ENCODE data around the gene ENGASE.

ENGASE gene

DNA sequence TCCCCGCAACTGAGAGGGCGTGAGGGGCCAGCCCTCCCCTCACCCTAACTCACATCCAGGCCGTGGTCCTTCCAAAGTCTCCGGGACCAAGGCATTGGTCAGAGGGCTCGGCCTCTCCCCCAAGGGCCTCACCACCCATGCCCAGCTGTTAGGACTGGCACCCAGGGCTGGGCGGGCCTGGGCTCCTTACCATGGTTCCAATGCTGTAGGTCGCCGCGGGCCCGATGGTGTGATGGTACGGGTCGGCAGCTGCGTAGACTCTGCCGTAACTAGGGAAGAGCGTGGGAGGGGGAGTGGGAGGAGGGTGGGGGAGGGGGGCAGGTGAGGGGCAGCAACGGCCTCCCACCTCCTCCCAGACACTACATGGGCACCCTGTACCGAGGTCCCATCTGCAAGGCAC is 19.6 kb downstream of the ENGASE start:
- DNase-seq (ENCODE audit: low read depth) = no peak

- DNase-seq (ENCODE audit: low read depth) = no peak
Observed at GRCh38 chr17:79095345-79096055, 20.9 kb downstream of the ENGASE start.

- DNase-seq (ENCODE audit: low read depth) = no peak
Observed at GRCh38 chr17:79096477-79096876, 21.9 kb downstream of the ENGASE start.

DNA sequence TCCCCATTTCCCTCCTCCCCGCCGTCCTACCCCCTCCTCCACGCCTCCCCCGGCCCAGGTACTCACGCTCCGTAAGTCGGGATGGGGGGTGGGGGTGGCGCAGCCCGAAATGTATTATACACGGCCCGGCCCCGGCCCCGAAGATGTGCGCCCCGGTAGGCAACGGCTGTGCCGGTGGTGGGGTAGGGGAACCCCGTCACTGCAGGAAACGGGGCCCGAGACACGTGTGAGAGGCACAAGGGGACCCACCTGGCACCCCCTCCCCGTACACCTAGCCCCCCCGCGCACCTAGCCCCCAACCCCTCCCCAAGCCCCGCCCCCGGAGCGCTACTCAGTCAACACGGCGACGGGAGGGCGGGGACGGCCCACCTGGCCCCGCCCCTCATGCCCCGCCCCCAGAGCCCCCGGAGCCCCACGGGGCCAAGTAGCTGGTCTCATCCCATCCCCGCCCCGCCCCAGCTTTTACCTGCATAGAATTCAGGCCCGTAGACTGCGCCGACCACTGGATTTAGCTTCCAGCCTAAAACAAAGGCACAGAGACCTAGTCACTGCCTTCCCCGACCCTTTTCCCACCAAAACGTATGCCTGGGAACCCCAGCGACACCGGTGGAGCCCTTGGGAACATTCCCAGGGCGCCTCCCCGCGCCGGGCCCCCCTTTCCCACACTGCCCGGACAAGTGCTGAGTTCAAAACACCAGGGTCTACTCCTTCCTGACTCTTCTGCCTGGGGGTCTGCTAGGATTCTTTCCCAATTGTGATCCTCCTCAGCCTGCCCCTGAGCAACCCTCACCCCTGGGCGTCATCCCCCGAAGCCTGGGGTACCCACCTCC is 22.8 kb downstream of the ENGASE start:
- DNase-seq (ENCODE audit: low read depth) = no peak

- DNase-seq (ENCODE audit: low read depth) = no peak
Observed at GRCh38 chr17:79098282-79098867, 23.8 kb downstream of the ENGASE start.

DNA sequence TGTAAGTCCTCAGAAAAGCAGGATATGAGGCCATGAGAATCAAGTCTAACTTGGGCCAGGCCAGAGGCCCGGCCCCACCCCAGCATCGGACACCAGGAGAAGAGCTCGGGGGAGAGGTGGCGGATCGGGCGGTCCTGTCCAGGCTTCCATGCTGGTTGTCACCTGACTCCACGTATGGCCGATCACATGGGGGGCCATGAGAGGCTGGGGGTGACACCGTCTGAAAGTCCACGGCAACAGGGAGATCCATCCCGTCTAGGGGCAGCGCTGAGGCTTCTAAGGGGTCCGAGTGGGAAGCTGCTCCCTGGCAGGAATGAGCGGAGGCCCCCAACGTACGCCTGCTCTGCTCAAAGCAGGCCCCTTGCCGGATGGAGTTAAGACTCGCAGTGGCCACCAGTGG is 25.8 kb downstream of the ENGASE start:
- DNase-seq (ENCODE audit: low read depth) = no peak

DNA sequence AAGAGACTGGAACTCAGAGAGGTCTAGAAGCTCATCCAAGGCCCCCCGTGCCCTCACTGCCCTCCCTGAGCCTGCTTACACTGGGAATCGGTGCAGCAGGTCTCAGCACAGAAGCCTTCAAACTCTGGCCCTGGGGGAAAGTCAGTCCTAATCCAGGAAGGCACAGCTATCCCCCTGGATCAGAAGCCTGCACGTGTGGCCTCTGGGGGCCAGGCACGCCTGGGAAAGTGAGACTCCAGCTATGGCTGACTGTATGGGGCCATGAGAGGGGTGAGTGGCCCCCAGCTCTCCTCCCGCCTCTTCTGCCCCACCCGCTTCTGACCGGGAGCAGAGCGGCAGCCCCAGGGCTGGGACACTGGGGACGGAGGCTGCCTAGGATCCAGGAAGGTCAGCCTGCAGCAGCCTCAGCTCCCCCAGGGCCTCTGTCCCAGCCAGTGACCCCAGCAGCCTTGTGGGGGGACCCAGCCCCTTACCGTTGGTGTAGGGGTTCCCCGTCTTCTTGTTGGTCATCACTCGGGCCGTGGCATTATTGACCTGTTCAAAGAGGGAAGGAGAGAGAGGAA is 26.6 kb downstream of the ENGASE start:
- no peak for DNase-seq (ENCODE audit: low read depth)

DNA sequence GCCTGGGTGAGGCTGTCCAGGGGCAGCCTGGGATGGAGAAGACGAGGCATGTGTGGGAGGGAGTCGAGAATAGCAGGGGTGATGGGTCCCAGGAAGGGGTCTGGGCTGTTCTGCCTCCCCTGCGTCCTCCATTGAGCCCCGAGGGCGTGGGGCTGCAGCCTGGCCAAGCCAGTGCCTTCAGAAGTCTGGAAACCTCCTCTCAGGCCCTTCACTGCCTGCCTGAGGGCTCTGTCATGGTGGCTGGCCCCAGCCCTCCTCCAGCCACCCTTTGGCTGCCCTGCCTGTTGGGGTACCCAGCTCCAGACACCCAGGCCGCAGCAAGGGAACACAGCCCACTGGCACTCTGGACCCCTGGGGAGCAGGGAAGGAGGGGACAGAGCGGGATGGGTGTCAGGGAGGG is 27.6 kb downstream of the ENGASE start:
- no peak for DNase-seq (ENCODE audit: low read depth)

- DNase-seq (ENCODE audit: low read depth) = no peak
Observed at GRCh38 chr17:79104898-79105600, 30.4 kb downstream of the ENGASE start.

- no peak for DNase-seq (ENCODE audit: low read depth)
Observed at GRCh38 chr17:79105937-79106336, 31.3 kb downstream of the ENGASE start.

GRCh38 chr17:79106958-79107357 is 32.3 kb downstream of the ENGASE start:
- DNase-seq (ENCODE audit: low read depth) = no peak

DNA sequence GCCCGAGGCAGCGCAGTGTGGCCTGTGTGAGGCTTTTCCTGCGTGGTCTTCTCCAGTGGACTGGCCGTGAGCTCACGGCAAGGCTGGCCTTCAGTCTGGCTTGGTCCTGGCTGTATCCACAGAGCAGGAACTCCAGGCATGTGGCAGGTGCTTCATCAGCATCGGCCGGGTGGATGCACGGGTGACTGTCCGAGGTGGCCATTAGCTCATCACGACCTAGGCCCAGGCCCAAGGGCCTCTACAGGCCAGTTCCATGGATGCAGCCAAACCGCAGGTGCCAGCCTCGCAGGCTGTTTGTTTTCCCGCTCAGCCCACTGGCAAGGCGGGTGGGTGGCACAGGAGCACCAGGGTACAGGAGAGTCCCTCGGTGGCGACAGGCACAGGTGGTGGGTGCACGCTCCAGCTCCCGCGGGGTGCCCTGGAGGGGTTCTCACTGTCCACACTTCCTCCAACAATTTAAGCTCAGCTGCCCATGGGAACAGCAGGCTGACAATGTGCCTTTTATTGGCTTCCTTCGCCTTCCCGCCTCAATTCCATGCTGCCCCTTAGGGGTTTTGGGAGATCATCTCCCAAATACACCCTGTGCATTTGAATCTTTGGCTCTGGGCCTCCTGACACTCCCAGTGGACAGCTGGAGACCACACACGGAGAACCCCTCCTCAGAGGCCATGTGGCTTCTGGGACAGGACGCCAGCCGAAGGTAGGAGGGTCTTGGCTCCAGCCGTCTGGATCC is 33.0 kb downstream of the ENGASE start:
- DNase-seq (ENCODE audit: low read depth) = no peak

- no peak for DNase-seq (ENCODE audit: low read depth)
Observed at GRCh38 chr17:79108232-79108850, 33.7 kb downstream of the ENGASE start.

- no peak for DNase-seq (ENCODE audit: low read depth)
Observed at GRCh38 chr17:79108870-79109269, 34.2 kb downstream of the ENGASE start.

DNA sequence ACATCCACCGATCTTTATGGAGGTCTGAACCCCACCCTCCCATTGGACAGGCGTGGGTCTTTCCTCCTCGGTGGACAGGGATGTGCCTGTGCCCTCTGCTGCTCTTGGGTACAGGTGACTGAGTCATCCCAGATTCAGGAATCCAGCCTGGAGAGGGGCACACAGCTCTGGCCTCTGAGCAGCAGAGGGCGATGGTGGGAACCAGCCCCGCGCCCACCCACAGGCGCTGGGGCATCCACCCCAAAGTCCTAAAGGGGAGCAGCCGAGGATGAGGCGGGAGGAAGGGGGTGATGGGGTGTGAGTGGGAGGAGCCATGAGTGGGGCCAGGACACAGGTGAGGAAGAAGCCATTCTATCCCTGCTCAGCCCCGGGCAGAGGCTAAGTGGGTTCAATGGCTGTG is 35.0 kb downstream of the ENGASE start:
- DNase-seq (ENCODE audit: low read depth) = no peak

DNA sequence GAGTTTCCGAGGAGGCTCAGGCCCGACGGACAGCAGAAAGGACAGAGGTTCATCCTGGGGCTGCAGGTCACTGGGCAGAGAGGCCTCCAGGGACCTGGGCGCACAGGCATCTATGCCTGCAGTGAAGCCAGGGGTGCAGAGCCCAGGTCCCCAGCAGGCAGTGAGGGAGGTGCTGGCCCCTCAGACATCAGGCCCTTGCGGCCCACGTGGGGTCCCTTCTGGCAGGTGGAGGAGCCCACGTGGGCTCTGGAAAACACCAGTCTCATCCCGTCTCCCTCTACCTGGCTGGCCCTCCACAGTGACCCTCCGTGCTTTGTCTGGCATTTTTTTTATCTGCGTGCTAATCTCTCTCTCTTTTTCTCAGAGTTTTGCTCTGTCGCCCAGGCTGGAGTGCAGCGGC is 36.5 kb downstream of the ENGASE start:
- DNase-seq (ENCODE audit: low read depth) = no peak

- DNase-seq (ENCODE audit: low read depth) = no peak
Observed at GRCh38 chr17:79112471-79112870, 37.8 kb downstream of the ENGASE start.

GRCh38 chr17:79113699-79114457 is 39.3 kb downstream of the ENGASE start:
- DNase-seq (ENCODE audit: low read depth) = no peak

GRCh38 chr17:79114458-79115301 is 40.1 kb downstream of the ENGASE start:
- DNase-seq (ENCODE audit: low read depth) = no peak
